Hepatic stellate cell (primary cell): ENCODE results near the gene MFSD2A.
"Not testable (repeated sequence)": the region's sequence is repeated elsewhere in the genome, so short reads cannot be mapped to it uniquely, and the experiment has no call there.

Source experiments
- DNase-seq: peaks from one replicate; pipeline ENCODE4 v3.0.0; 2011; ENCODE audit warnings: low spot score

Gene MFSD2A

GRCh38 chr1:39940980-39941871 is 13.7 kb upstream of the MFSD2A start:
- no peak for DNase-seq

GRCh38 chr1:39943471-39944290 is 11.3 kb upstream of the MFSD2A start:
- DNase-seq, result no peak

GRCh38 chr1:39944410-39945112 is 10.4 kb upstream of the MFSD2A start:
- DNase-seq, result no peak

GRCh38 chr1:39946216-39946615 is 8.7 kb upstream of the MFSD2A start:
- no peak for DNase-seq

GRCh38 chr1:39947260-39947659 is 7.7 kb upstream of the MFSD2A start:
- no peak for DNase-seq

- no peak for DNase-seq
These were observed 5.1 kb upstream of the MFSD2A start for GRCh38 chr1:39949891-39950290.

GRCh38 chr1:39951926-39952325 is 3.0 kb upstream of the MFSD2A start:
- no peak for DNase-seq

GRCh38 chr1:39952359-39953110 is 2.4 kb upstream of the MFSD2A start:
- no peak for DNase-seq

GRCh38 chr1:39954324-39954869 is 548 bp upstream of the MFSD2A start:
- no peak for DNase-seq

GRCh38 chr1:39955547-39956539 is 898 bp downstream of the MFSD2A start:
- DNase-seq, result peak; percentile 58

- no peak for DNase-seq
These were observed 2.5 kb downstream of the MFSD2A start for GRCh38 chr1:39957299-39958015.

- DNase-seq, result no peak
These were observed 3.7 kb downstream of the MFSD2A start for GRCh38 chr1:39958403-39959200.

- no peak for DNase-seq
These were observed 4.8 kb downstream of the MFSD2A start for GRCh38 chr1:39959651-39960333.

GRCh38 chr1:39960431-39960958 is 5.5 kb downstream of the MFSD2A start:
- no peak for DNase-seq

GRCh38 chr1:39962450-39962825 is 7.5 kb downstream of the MFSD2A start:
- DNase-seq, result no peak

- not testable (repeated sequence) for DNase-seq
These were observed 8.0 kb downstream of the MFSD2A start for GRCh38 chr1:39962964-39963363.

GRCh38 chr1:39964552-39964951 is 9.6 kb downstream of the MFSD2A start:
- DNase-seq, result no peak

GRCh38 chr1:39965044-39965443 is 10.1 kb downstream of the MFSD2A start:
- DNase-seq, result no peak
